Stimulated activated CD8-positive, alpha-beta memory T cell treated with anti-CD3 and anti-CD28 coated beads, Interleukin-7, amount 100 ng/mL, for 48 hours (primary cell): ENCODE data around the gene CSF2RB.

ENCODE experiments used
- DNase-seq, 2 donors: peaks; one replicate each; pipeline ENCODE4 v3.0.0-alpha.2; 2020; ENCODE audit warnings: low read depth in 1 of 2; ENCODE audit errors: extremely low read depth in 1 of 2

CSF2RB gene

GRCh38 chr22:36913427-36914389 lies at the start of gene CSF2RB:
TSS of gene CSF2RB (plus strand) at chr22:36913628. CDS start at chr22:36922208, 8,580 bp downstream.
- no peak for DNase-seq

GRCh38 chr22:36863979-36864378 lies 49.4 kb upstream of the CSF2RB start:
- no peak for DNase-seq

GRCh38 chr22:36864454-36865215 lies 48.8 kb upstream of the CSF2RB start:
- no peak for DNase-seq

GRCh38 chr22:36865346-36865745 lies 48.1 kb upstream of the CSF2RB start:
- DNase-seq: no peak

GRCh38 chr22:36867695-36868094 lies 45.7 kb upstream of the CSF2RB start:
- DNase-seq: no peak

GRCh38 chr22:36868546-36869181 lies 44.8 kb upstream of the CSF2RB start:
- DNase-seq: no peak

GRCh38 chr22:36870250-36870649 lies 43.2 kb upstream of the CSF2RB start:
- DNase-seq: no peak

- no peak for DNase-seq
These were observed 41.8 kb upstream of the CSF2RB start for GRCh38 chr22:36871669-36872081.

GRCh38 chr22:36872084-36872483 lies 41.3 kb upstream of the CSF2RB start:
- DNase-seq: no peak

GRCh38 chr22:36872866-36873498 lies 40.4 kb upstream of the CSF2RB start:
- no peak for DNase-seq

- DNase-seq: peak; percentile 41 to 57
These were observed 39.7 kb upstream of the CSF2RB start for GRCh38 chr22:36873614-36874308.

- DNase-seq: no peak
These were observed 39.1 kb upstream of the CSF2RB start for GRCh38 chr22:36874309-36874696.

GRCh38 chr22:36874736-36875135 lies 38.7 kb upstream of the CSF2RB start:
- DNase-seq: no peak

- DNase-seq: no peak
These were observed 37.7 kb upstream of the CSF2RB start for GRCh38 chr22:36875741-36876140.

- DNase-seq: no peak
These were observed 33.7 kb upstream of the CSF2RB start for GRCh38 chr22:36879775-36880174.

GRCh38 chr22:36881504-36882245 lies 31.8 kb upstream of the CSF2RB start:
- no peak for DNase-seq

GRCh38 chr22:36884349-36885158 lies 28.9 kb upstream of the CSF2RB start:
- no peak for DNase-seq

GRCh38 chr22:36885474-36885873 lies 28.0 kb upstream of the CSF2RB start:
- no peak for DNase-seq

GRCh38 chr22:36886016-36886415 lies 27.4 kb upstream of the CSF2RB start:
- DNase-seq: no peak
